Upper lobe of left lung (tissue), 6 donors: Measurements from ENCODE around the gene PPP2R2C. TPM values are rescaled to one million over a fixed set of nuclear protein-coding genes. Genes with fewer than 3 reads are reported as not detected.

Source experiments
- ATAC-seq, 2 donors: fragments of 200-7000 bp; cut with Tn5 transposase; one replicate each; pipeline ENCODE4 v1.9.1; 2022; ENCODE audit warnings: mild to moderate bottlenecking in 2 of 2, moderate library complexity in 2 of 2; ENCODE audit not compliant: low FRiP score in 2 of 2
- DNase-seq, 2 donors: peaks; one replicate each; pipeline ENCODE4 v3.0.0-alpha.2; 2019 to 2020
- H3K27ac ChIP-seq, 4 donors: fragments of 200-600 bp; sonication (generic); one replicate each; pipeline ENCODE4 v1.5.1; 2016 to 2019
- H3K27me3 ChIP-seq, 4 donors: fragments of 200-600 bp; sonication (generic); one replicate each; pipeline ENCODE4 v1.5.1; 2017 to 2019
- H3K36me3 ChIP-seq, 4 donors: fragments of 200-600 bp; sonication (generic); one replicate each; pipeline ENCODE4 v1.5.1; 2016 to 2019
- H3K4me1 ChIP-seq, 4 donors: fragments of 200-600 bp; sonication (generic); one replicate each; pipeline ENCODE4 v1.5.1; 2018 to 2019
- H3K4me3 ChIP-seq, 4 donors: fragments of 200-600 bp; sonication (generic); one replicate each; pipeline ENCODE4 v1.5.1; 2017 to 2019; ENCODE audit warnings: mild to moderate bottlenecking in 2 of 4, moderate library complexity in 1 of 4
- H3K9me3 ChIP-seq, 4 donors: fragments of 200-600 bp; sonication (generic); one replicate each; pipeline ENCODE4 v1.5.1; 2018 to 2019
- EP300 ChIP-seq, 4 donors: sonication (generic); formaldehyde crosslinking; IDR thresholded peaks; one replicate each; pipeline ENCODE4 v1.5.1; 2017; ENCODE audit warnings: antibody characterized with exemption in 4 of 4, control low read depth in 2 of 4
- POLR2A ChIP-seq, 4 donors: fragments of 450-650 bp; IDR thresholded peaks; one replicate each; pipeline ENCODE4 v1.5.1; 2016 to 2017; ENCODE audit warnings: antibody characterized with exemption in 4 of 4, mild to moderate bottlenecking in 2 of 4
- POLR2AphosphoS5 ChIP-seq, 2 donors: sonication (generic); formaldehyde crosslinking; IDR thresholded peaks; one replicate each; pipeline ENCODE4 v1.5.1; 2017; ENCODE audit warnings: antibody characterized with exemption in 2 of 2
- WGBS, 2 donors: methylation state at CpG; one replicate each; pipeline ENCODE4 v1.1.5; 2017 to 2018; 5-methylcytosine and 5-hydroxymethylcytosine counted together
- total RNA-seq, 6 donors: library from RNA; depleted of rRNA in 4 of 6; stranded (reverse); fragments of >200 nt in 4 of 6; gene quantifications; one replicate each; pipeline versions ENCODE4 v1.1.0 to v1.2.1, GENCODE V29; 2016 to 2021
- TF ChIP-seq, protein P1 (sequence below), 6 experiments: fragments of 450-650 bp in 4 of 6; fragments of 200-600 bp in 2 of 6; sonication (generic) in 2 of 6; IDR thresholded peaks; one replicate each; pipeline ENCODE4 v1.5.1; 2016 to 2019; ENCODE audit warnings: antibody characterized with exemption in 6 of 6
- donor health status: DM: no; HTN: no; CAD: no; lungs with moderate emphysema.
- donor health status: DM: no; HTN: yes; CAD: no; lungs with severe emphysema.

PPP2R2C gene
- total RNA-seq, 6 donors from 2014 or later, result 0.09 to 0.17 TPM; not detected in 4

DNA sequence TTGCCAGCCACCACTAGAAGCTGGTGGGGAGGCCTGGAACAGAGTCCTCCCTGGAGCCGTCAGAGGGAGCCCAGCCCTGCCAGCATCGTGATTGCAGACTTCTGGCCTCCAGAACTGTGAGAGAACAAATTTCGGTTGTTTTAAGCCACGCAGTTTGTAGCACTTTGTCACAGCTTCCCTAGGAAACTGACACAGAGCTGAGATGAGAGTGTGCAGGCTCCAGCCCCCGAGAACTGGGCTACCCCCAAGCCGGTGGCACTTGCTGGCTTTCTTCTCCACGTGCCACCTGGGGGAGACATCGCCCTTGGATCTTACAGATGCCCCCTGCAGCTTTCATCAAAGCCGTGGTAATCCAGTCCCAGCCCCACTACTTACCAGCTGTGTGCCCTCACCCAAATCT, 83.7 kb downstream of the PPP2R2C start:
- Histone ChIP-seq H3K9me3 (no peaks in the 10 kb centered on the region), H3K4me1 (no peaks in the 10 kb centered on the region), H3K27me3 (no peaks in the 10 kb centered on the region), H3K27ac (no peak overlapping the region), H3K36me3 (no peaks in the 10 kb centered on the region), H3K4me3 (no peak overlapping the region)
- no peak for ATAC-seq
- DNase-seq, result no peak
- WGBS, 2 donors, result 62 to 76% methylated on average over 9 of the region's 9 CpGs
- TF ChIP-seq POLR2AphosphoS5 (IDR thresholded peaks at IDR 0.05) (no peak), EP300 (IDR thresholded peaks at IDR 0.05) (no peak), POLR2A (IDR thresholded peaks at IDR 0.05) (no peak)
- TF ChIP-seq, protein P1, sequence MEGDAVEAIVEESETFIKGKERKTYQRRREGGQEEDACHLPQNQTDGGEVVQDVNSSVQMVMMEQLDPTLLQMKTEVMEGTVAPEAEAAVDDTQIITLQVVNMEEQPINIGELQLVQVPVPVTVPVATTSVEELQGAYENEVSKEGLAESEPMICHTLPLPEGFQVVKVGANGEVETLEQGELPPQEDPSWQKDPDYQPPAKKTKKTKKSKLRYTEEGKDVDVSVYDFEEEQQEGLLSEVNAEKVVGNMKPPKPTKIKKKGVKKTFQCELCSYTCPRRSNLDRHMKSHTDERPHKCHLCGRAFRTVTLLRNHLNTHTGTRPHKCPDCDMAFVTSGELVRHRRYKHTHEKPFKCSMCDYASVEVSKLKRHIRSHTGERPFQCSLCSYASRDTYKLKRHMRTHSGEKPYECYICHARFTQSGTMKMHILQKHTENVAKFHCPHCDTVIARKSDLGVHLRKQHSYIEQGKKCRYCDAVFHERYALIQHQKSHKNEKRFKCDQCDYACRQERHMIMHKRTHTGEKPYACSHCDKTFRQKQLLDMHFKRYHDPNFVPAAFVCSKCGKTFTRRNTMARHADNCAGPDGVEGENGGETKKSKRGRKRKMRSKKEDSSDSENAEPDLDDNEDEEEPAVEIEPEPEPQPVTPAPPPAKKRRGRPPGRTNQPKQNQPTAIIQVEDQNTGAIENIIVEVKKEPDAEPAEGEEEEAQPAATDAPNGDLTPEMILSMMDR (IDR thresholded peaks at IDR 0.05), result no peak

DNA sequence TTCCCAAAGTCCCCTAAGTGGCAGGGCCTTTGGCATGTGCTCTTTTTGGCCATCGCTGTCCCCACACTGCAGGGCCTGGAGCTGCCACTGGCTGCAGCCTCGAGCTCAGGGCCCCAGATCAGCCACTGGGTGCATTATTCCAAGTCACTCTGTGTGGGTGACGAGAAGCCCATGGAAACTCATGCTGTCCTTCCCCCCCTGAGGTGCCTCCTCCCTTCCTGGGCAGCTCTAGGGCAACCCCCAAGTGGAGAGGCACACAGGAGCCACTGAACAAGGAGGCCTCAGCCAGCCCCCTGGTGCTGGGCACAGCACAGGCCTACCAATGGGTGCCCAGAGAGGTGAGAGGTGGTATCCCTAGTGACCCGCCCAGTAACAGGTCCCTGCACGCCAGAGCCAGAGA, 84.5 kb downstream of the PPP2R2C start:
- no peak for TF ChIP-seq POLR2AphosphoS5 (IDR thresholded peaks at IDR 0.05)
- TF ChIP-seq EP300 (IDR thresholded peaks at IDR 0.05), result no peak
- no peak for TF ChIP-seq POLR2A (IDR thresholded peaks at IDR 0.05)
- TF ChIP-seq, protein P1 (IDR thresholded peaks at IDR 0.05), result no peak
- H3K9me3 ChIP-seq, result no peaks in the 10 kb centered on the region
- no peaks in the 10 kb centered on the region for H3K36me3 ChIP-seq
- H3K4me1 ChIP-seq, result no peaks in the 10 kb centered on the region
- no peaks in the 10 kb centered on the region for H3K27me3 ChIP-seq
- DNase-seq, result no peak
- ATAC-seq, result no peak
- H3K27ac ChIP-seq, result no peak overlapping the region
- no peak overlapping the region for H3K4me3 ChIP-seq
- 67 to 82% methylated on average over 4 to 5 of the region's 5 CpGs for WGBS, 2 donors

DNA sequence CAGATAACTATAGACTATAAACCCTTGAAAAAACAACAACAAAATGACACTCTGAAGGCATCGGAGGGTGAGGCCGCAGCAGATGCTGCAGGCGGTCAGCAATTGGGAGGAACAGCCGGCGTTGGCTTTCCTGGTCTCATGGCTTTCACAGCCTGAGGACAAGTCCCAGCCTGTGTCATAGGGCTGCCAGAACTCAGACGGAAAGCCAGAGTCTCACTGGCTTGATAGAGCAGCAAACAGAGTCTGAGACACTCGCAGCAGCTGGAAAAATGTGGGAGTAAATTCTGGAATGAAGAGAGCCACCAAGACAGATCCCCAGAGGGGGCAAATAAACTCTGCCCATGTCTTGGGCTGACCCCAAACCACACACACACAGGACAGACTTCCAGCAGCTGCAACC, 86.3 kb downstream of the PPP2R2C start:
- no peak for ATAC-seq
- 68 to 76% methylated on average over 6 to 7 of the region's 7 CpGs for WGBS, 2 donors
- Histone ChIP-seq H3K4me3 (no peak overlapping the region), H3K27ac (no peak overlapping the region), H3K4me1 (no peaks in the 10 kb centered on the region), H3K27me3 (no peaks in the 10 kb centered on the region), H3K9me3 (no peaks in the 10 kb centered on the region), H3K36me3 (no peaks in the 10 kb centered on the region)
- DNase-seq, result no peak
- TF ChIP-seq POLR2AphosphoS5 (IDR thresholded peaks at IDR 0.05), result no peak
- TF ChIP-seq, protein P1 (IDR thresholded peaks at IDR 0.05), result no peak

DNA sequence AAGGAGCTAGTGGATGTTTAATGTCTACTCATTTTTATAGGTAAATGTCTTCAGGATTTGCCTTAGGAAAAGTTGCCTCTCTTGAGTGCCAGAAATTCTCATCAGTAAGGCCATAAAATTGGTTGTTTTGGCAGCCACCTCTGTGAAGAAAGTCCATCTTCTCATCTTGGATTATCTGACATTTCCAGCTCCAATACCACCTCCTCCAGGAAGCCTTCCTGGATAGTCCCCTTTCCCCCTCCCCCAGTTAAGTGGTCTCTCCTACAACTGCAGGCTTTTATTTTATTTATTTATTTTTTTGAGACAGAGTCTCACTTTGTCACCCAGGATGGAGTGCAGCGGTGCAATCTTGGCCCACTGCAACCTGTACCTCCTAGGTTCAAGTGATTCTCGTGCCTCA, 87.1 kb downstream of the PPP2R2C start:
- ATAC-seq (no peak), DNase-seq (no peak)
- TF ChIP-seq POLR2AphosphoS5 (IDR thresholded peaks at IDR 0.05) (no peak), EP300 (IDR thresholded peaks at IDR 0.05) (no peak), POLR2A (IDR thresholded peaks at IDR 0.05) (no peak)
- TF ChIP-seq, protein P1 (IDR thresholded peaks at IDR 0.05), result no peak
- WGBS, 2 donors, result 92 to 96% methylated on average over 2 of the region's 2 CpGs
- no peaks in the 10 kb centered on the region for H3K9me3 ChIP-seq
- H3K27me3 ChIP-seq, result peaks cover 0 to 6% (median 0%) of the 10 kb centered on the region in 4 donors
- no peak overlapping the region for H3K4me3 ChIP-seq
- no peaks in the 10 kb centered on the region for H3K4me1 ChIP-seq
- no peaks in the 10 kb centered on the region for H3K36me3 ChIP-seq
- no peak overlapping the region for H3K27ac ChIP-seq

DNA sequence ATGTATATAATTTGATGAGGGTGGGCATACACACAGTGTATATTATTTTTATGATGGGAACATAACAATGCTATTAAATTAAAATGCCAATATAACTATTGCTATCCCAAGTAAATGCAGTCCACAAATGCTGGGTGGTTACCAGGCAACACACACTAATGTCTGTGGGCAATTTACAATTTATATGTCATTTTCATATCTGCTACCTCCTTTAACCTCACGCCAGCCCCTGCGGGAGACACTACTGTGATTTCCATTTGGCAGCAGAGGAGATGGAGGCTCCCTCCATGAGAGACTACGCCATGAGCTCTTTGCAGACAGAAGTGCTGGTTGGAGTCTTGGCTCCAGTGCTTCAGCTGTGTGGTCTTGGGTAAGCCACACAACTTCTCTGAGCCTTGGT, 87.9 kb downstream of the PPP2R2C start:
- Histone ChIP-seq H3K27ac (no peak overlapping the region), H3K9me3 (no peaks in the 10 kb centered on the region), H3K4me1 (no peaks in the 10 kb centered on the region), H3K4me3 (no peak overlapping the region), H3K36me3 (no peaks in the 10 kb centered on the region), H3K27me3 (peaks cover 0 to 6% (median 0%) of the 10 kb centered on the region in 4 donors)
- TF ChIP-seq EP300 (IDR thresholded peaks at IDR 0.05) (no peak), POLR2AphosphoS5 (IDR thresholded peaks at IDR 0.05) (no peak), POLR2A (IDR thresholded peaks at IDR 0.05) (no peak)
- TF ChIP-seq, protein P1 (IDR thresholded peaks at IDR 0.05), result no peak
- no peak for ATAC-seq
- DNase-seq, result no peak
- WGBS, 2 donors, result 80 to 90% methylated on average over 3 of the region's 3 CpGs
